Measurements from ENCODE around the gene MINDY3. TPM values are rescaled to one million over a fixed set of nuclear protein-coding genes. Genes with fewer than 3 reads are reported as not detected.

The MINDY3 gene
- total RNA-seq, 2 donors from 2014 or later: 19.0 to 20.6 TPM

DNA sequence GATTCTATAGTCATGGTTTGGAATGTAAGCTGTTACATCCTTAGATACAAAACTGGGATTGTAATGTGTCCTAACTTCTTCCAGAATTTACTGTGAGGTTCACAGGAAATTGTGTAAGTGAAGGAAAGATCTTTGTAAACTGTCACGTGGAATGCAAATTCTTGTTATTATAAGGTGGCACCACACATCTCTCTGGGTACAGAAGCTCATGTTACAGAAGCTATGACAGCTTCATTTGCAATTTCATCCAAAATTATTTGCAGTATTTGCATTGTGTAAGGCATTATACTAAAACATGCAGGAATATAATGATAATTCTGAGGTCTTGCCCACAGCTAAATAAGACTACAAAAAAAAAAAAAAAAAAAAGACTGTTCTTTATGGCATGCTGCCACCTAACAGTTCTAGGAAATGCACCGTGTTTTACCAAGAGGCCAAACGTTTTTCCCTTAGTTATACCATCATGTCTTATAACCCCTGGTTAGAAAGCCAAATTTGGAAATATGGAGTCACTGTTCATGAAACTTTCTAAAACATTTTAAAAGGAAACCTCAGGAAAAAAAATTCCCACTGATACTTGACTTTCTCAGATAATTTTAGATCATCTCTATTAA lies 17.6 kb downstream of the MINDY3 start:
- no peak for DNase-seq
- Mint-ChIP-seq H3K36me3 (ENCODE audit: low read depth) (peaks cover 6% of the 10 kb centered on the region), H3K27ac (no peak overlapping the region), H3K9me3 (no peaks in the 10 kb centered on the region), H3K4me1 (no peaks in the 10 kb centered on the region), H3K27me3 (ENCODE audit: insufficient read depth) (no peaks in the 10 kb centered on the region), H3K4me3 (no peak overlapping the region)
- H3K4me3 ChIP-seq (ENCODE audit: low read length): no peak overlapping the region
- TF ChIP-seq, protein P1, sequence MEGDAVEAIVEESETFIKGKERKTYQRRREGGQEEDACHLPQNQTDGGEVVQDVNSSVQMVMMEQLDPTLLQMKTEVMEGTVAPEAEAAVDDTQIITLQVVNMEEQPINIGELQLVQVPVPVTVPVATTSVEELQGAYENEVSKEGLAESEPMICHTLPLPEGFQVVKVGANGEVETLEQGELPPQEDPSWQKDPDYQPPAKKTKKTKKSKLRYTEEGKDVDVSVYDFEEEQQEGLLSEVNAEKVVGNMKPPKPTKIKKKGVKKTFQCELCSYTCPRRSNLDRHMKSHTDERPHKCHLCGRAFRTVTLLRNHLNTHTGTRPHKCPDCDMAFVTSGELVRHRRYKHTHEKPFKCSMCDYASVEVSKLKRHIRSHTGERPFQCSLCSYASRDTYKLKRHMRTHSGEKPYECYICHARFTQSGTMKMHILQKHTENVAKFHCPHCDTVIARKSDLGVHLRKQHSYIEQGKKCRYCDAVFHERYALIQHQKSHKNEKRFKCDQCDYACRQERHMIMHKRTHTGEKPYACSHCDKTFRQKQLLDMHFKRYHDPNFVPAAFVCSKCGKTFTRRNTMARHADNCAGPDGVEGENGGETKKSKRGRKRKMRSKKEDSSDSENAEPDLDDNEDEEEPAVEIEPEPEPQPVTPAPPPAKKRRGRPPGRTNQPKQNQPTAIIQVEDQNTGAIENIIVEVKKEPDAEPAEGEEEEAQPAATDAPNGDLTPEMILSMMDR (conservative IDR thresholded peaks at IDR 0.05): no peak
- no peaks in the 10 kb centered on the region for H3K4me1 ChIP-seq (ENCODE audit: control insufficient read depth, insufficient read depth, low read length)
- no peaks in the 10 kb centered on the region for H3K27me3 ChIP-seq (ENCODE audit: control insufficient read depth, insufficient read depth, low read length, poor library complexity, severe bottlenecking)
- no peak overlapping the region for H3K27ac ChIP-seq (ENCODE audit: low read depth, low read length)
- no peak overlapping the region for H3K9ac ChIP-seq (ENCODE audit: extremely low read depth, low read length, poor library complexity, severe bottlenecking)
- WGBS, 2 experiments (ENCODE audit: insufficient coverage in 1 of 2, insufficient read length in 1 of 2): 83 to 91% methylated on average over 1 to 3 of the region's 3 CpGs
- H3K36me3 ChIP-seq (ENCODE audit: control insufficient read depth, insufficient read depth, low read length): peaks cover 21% of the 10 kb centered on the region
- peaks cover 10% of the 10 kb centered on the region for H3K9me3 ChIP-seq (ENCODE audit: control insufficient read depth, low read length)

DNA sequence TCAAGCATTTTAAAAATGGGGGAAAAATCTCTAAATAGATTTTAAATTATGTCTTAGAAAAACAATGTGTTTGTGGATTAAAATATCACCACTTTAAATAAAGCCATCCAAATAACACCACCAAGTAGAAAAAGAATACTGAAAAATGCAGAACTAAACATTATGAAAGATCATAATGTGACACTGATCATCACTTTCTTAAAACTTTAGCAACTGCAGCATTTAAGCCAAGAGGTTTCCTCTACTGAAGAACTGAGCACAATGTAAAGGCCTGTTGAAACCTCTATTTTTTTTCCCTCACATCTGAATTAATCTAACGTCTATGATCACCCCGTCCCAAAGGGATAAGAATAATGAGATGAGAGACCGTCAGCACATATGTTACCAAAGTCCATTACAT lies 18.6 kb downstream of the MINDY3 start:
- WGBS, 2 experiments (ENCODE audit: insufficient coverage in 1 of 2, insufficient read length in 1 of 2): 90 to 97% methylated on average over 2 to 3 of the region's 3 CpGs
- H3K36me3 ChIP-seq (ENCODE audit: control insufficient read depth, insufficient read depth, low read length): peaks cover 18% of the 10 kb centered on the region
- H3K27ac Mint-ChIP-seq: no peak overlapping the region
- no peak overlapping the region for H3K9ac ChIP-seq (ENCODE audit: extremely low read depth, low read length, poor library complexity, severe bottlenecking)
- no peaks in the 10 kb centered on the region for H3K27me3 ChIP-seq (ENCODE audit: control insufficient read depth, insufficient read depth, low read length, poor library complexity, severe bottlenecking)
- TF ChIP-seq, protein P1 (conservative IDR thresholded peaks at IDR 0.05): no peak
- DNase-seq: no peak
- H3K9me3 ChIP-seq (ENCODE audit: control insufficient read depth, low read length): peaks cover under 1% of the 10 kb centered on the region
- H3K4me3 Mint-ChIP-seq: no peak overlapping the region
- H3K4me3 ChIP-seq (ENCODE audit: low read length): no peak overlapping the region
- H3K9me3 Mint-ChIP-seq: no peaks in the 10 kb centered on the region
- peaks cover 2% of the 10 kb centered on the region for H3K36me3 Mint-ChIP-seq (ENCODE audit: low read depth)
- H3K27me3 Mint-ChIP-seq (ENCODE audit: insufficient read depth): no peaks in the 10 kb centered on the region
- H3K4me1 Mint-ChIP-seq: no peaks in the 10 kb centered on the region
- H3K27ac ChIP-seq (ENCODE audit: low read depth, low read length): no peak overlapping the region
- no peaks in the 10 kb centered on the region for H3K4me1 ChIP-seq (ENCODE audit: control insufficient read depth, insufficient read depth, low read length)

DNA sequence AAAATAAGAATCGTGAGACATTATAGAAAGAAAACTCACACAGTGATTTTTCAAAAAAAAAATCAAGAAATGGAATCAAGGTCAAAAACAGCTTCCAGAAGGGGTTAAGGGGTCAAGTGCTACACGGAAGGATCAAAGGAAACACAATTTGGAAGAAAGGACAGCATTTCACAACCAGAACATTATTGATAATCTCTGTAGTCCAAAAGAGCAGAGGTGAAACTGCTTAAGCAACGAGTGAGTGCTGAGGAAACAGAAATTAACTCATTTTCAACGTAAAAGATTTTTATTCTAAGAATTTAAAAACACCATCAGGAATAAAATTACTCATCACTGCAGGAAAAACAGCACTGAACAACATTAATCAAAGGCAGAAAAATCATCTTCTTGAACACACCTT lies 23.5 kb downstream of the MINDY3 start:
- H3K36me3 ChIP-seq (ENCODE audit: control insufficient read depth, insufficient read depth, low read length): peaks cover 34% of the 10 kb centered on the region
- no peaks in the 10 kb centered on the region for H3K9me3 Mint-ChIP-seq
- H3K4me1 ChIP-seq (ENCODE audit: control insufficient read depth, insufficient read depth, low read length): no peaks in the 10 kb centered on the region
- peaks cover 6% of the 10 kb centered on the region for H3K36me3 Mint-ChIP-seq (ENCODE audit: low read depth)
- no peak for DNase-seq
- no peak overlapping the region for H3K4me3 Mint-ChIP-seq
- 93 to 100% methylated on average over 1 to 4 of the region's 4 CpGs for WGBS, 2 experiments (ENCODE audit: insufficient coverage in 1 of 2, insufficient read length in 1 of 2)
- H3K27ac ChIP-seq (ENCODE audit: low read depth, low read length): no peak overlapping the region
- no peaks in the 10 kb centered on the region for H3K4me1 Mint-ChIP-seq
- H3K9me3 ChIP-seq (ENCODE audit: control insufficient read depth, low read length): no peaks in the 10 kb centered on the region
- H3K27ac Mint-ChIP-seq: no peak overlapping the region
- H3K4me3 ChIP-seq (ENCODE audit: low read length): no peak overlapping the region
- TF ChIP-seq, protein P1 (conservative IDR thresholded peaks at IDR 0.05): no peak
- H3K27me3 Mint-ChIP-seq (ENCODE audit: insufficient read depth): no peaks in the 10 kb centered on the region
- no peak overlapping the region for H3K9ac ChIP-seq (ENCODE audit: extremely low read depth, low read length, poor library complexity, severe bottlenecking)
- H3K27me3 ChIP-seq (ENCODE audit: control insufficient read depth, insufficient read depth, low read length, poor library complexity, severe bottlenecking): no peaks in the 10 kb centered on the region

All from endodermal cell (in vitro differentiated cells).